Endodermal cell (in vitro differentiated cells): Measurements from ENCODE around the gene AOPEP. TPM values are rescaled to one million over a fixed set of nuclear protein-coding genes. Genes with fewer than 3 reads are reported as not detected.

Experiments used
- DNase-seq: peaks from one replicate; pipeline ENCODE4 v3.0.0-alpha.2; 2017
- H3K27ac ChIP-seq: 2 replicates; pipeline ENCODE4 v1.5.1; 2013; ENCODE audit warnings: mild to moderate bottlenecking, low read depth, low read length, moderate library complexity
- H3K27me3 ChIP-seq: 2 replicates; pipeline ENCODE4 v1.6.1; 2013; ENCODE audit warnings: mild to moderate bottlenecking, low read length, moderate library complexity; ENCODE audit not compliant: insufficient read depth, control insufficient read depth, poor library complexity, severe bottlenecking
- H3K36me3 ChIP-seq: 2 replicates; pipeline ENCODE4 v1.7.0; 2013; ENCODE audit warnings: mild to moderate bottlenecking, low read length, moderate library complexity; ENCODE audit not compliant: control insufficient read depth, insufficient read depth
- H3K4me1 ChIP-seq: one replicate; pipeline ENCODE4 v1.7.0; 2013; ENCODE audit warnings: low read length; ENCODE audit not compliant: control insufficient read depth, insufficient read depth
- H3K4me3 ChIP-seq: 2 replicates; pipeline ENCODE4 v1.5.1; 2013; ENCODE audit warnings: mild to moderate bottlenecking, low read length, moderate library complexity
- H3K9ac ChIP-seq: 2 replicates; pipeline ENCODE4 v1.6.1; 2013; ENCODE audit warnings: mild to moderate bottlenecking, low read length, moderate library complexity; ENCODE audit not compliant: poor library complexity, severe bottlenecking; ENCODE audit errors: extremely low read depth
- H3K9me3 ChIP-seq: 2 replicates; pipeline ENCODE4 v1.6.1; 2013; ENCODE audit warnings: mild to moderate bottlenecking, low read length, moderate library complexity; ENCODE audit not compliant: control insufficient read depth
- H3K27ac Mint-ChIP-seq: 2 replicates; pipeline ENCODE4 v1.8.0; 2020; ENCODE audit warnings: mixed read lengths
- H3K27me3 Mint-ChIP-seq: 2 replicates; pipeline ENCODE4 v1.8.0; 2021; ENCODE audit warnings: mild to moderate bottlenecking, mixed read lengths; ENCODE audit not compliant: insufficient read depth
- H3K36me3 Mint-ChIP-seq: 2 replicates; pipeline ENCODE4 v1.8.0; 2020; ENCODE audit warnings: low read depth, mixed read lengths
- H3K4me1 Mint-ChIP-seq: 2 replicates; pipeline ENCODE4 v1.8.0; 2020; ENCODE audit warnings: mixed read lengths
- H3K4me3 Mint-ChIP-seq: 2 replicates; pipeline ENCODE4 v1.8.0; 2020; ENCODE audit warnings: mild to moderate bottlenecking, moderate library complexity, mixed read lengths
- H3K9me3 Mint-ChIP-seq: 2 replicates; pipeline ENCODE4 v1.8.0; 2020; ENCODE audit warnings: mild to moderate bottlenecking, mixed read lengths
- WGBS, 2 experiments: methylation state at CpG; one replicate each; pipeline versions ENCODE4 v1.1.5 to v1.1.7; 2013; ENCODE audit warnings: missing lambda C conversion rate in 2 of 2, mixed read lengths in 1 of 2; ENCODE audit not compliant: insufficient coverage in 1 of 2, insufficient read length in 1 of 2; 5-methylcytosine and 5-hydroxymethylcytosine counted together
- total RNA-seq, 2 donors: library from RNA; stranded (reverse); fragmentation: NEBNext Ultra II Directional in 1 of 2; extraction: Animal tissue kit (Norgen Biotek cat#: 25700) in 1 of 2; gene quantifications; 2 replicates in 1 of 2; 3 replicates in 1 of 2; pipeline ENCODE4 v1.2.1, GENCODE V29; 2021
- TF ChIP-seq, protein P1 (sequence below): fragments of 200-600 bp; sonication (generic); conservative IDR thresholded peaks from 2 replicates; pipeline ENCODE4 v1.5.0; 2021; ENCODE audit warnings: antibody characterized with exemption, mild to moderate bottlenecking

Gene AOPEP
- total RNA-seq, 2 donors from 2014 or later, result 23.4 to 33.7 TPM

DNA sequence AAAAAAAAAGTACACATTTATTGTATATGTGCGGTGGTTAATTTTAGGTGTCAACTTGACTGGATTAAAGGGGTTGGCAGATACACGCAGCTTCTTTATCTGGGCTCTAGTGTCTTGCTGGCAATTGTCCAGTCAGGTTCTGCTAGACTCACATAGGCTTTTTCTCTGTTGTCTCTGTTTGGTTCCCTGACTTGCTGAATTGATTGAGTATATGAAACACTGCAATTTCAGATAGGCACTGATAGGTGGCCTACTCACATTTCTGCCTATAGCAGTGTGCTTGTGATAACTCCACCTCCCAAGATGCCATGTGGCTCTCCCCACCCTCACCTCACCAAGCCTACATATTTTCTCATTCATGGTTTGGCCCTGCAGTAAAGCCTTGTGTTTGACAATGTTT lies 52.5 kb downstream of the AOPEP start:
- Histone ChIP-seq H3K27me3 (no peaks in the 10 kb centered on the region), H3K9ac (no peak overlapping the region), H3K9me3 (no peaks in the 10 kb centered on the region), H3K36me3 (peaks cover 6% of the 10 kb centered on the region), H3K27ac (no peak overlapping the region), H3K4me3 (no peak overlapping the region), H3K4me1 (no peaks in the 10 kb centered on the region)
- Mint-ChIP-seq H3K4me3 (no peak overlapping the region), H3K27ac (no peak overlapping the region), H3K4me1 (no peaks in the 10 kb centered on the region), H3K9me3 (no peaks in the 10 kb centered on the region), H3K36me3 (peaks cover 9% of the 10 kb centered on the region), H3K27me3 (no peaks in the 10 kb centered on the region)
- WGBS, 2 experiments, result 96 to 100% methylated on average over 2 of the region's 2 CpGs
- TF ChIP-seq, protein P1, sequence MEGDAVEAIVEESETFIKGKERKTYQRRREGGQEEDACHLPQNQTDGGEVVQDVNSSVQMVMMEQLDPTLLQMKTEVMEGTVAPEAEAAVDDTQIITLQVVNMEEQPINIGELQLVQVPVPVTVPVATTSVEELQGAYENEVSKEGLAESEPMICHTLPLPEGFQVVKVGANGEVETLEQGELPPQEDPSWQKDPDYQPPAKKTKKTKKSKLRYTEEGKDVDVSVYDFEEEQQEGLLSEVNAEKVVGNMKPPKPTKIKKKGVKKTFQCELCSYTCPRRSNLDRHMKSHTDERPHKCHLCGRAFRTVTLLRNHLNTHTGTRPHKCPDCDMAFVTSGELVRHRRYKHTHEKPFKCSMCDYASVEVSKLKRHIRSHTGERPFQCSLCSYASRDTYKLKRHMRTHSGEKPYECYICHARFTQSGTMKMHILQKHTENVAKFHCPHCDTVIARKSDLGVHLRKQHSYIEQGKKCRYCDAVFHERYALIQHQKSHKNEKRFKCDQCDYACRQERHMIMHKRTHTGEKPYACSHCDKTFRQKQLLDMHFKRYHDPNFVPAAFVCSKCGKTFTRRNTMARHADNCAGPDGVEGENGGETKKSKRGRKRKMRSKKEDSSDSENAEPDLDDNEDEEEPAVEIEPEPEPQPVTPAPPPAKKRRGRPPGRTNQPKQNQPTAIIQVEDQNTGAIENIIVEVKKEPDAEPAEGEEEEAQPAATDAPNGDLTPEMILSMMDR, result no peak
- DNase-seq, result no peak

DNA sequence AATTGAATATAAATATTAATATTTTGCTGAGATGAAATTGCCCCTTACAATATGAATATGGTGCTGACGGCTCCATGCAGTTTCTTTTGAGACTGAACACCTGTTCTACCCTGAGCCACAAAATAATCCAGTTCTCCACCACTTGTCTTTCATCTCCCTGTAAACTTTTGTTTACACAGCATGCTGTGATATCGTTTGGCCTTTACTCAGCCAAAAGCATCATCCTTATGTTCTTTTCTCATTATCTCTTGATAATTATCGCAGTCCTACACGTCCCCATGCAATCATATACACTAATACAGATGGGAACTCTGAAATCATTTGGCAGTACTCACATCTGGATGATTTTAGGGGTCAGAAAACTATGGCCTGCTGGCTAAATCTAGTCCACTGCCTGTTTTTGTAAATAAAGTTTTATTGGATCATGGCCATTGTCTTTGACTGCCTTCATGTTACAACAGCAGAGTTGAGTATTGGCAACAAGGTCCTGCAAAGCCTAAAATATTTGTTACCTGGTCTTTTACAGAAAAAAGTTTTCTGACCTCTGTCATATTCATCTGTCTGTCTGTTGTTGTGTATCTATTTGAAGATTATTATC lies 53.3 kb downstream of the AOPEP start:
- H3K36me3 Mint-ChIP-seq, result peaks cover 7% of the 10 kb centered on the region

DNA sequence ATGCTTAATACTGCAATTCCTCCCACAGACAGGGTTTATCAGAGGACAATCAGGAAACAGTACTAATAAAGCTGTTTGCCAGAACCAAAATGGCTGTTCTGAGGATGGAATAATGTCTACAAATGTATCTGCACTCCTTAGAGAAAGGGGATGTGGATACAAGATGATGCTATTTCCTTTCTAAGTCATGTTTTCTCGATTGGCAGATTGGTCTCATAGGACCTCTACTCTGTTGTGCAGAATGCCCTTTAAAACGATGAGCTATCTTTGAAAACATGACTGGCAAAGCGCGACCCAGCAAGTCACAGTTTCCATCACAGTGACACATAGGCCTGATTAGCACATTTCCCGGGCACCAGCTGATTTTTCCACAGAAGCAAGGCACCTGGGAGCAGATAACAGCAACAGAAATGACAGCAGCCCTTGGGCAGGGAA lies 54.0 kb downstream of the AOPEP start:
- WGBS, 2 experiments, result 96 to 97% methylated on average over 5 of the region's 5 CpGs
- H3K27ac Mint-ChIP-seq, result no peak overlapping the region
- no peak overlapping the region for H3K4me3 Mint-ChIP-seq
- no peaks in the 10 kb centered on the region for H3K4me1 ChIP-seq
- no peak overlapping the region for H3K4me3 ChIP-seq
- H3K36me3 Mint-ChIP-seq, result peaks cover 7% of the 10 kb centered on the region
- H3K4me1 Mint-ChIP-seq, result peaks cover under 1% of the 10 kb centered on the region
- no peaks in the 10 kb centered on the region for H3K27me3 ChIP-seq
- H3K27me3 Mint-ChIP-seq, result no peaks in the 10 kb centered on the region
- no peak overlapping the region for H3K27ac ChIP-seq
- no peak for DNase-seq
- peaks cover 6% of the 10 kb centered on the region for H3K36me3 ChIP-seq
- H3K9me3 Mint-ChIP-seq, result no peaks in the 10 kb centered on the region
- no peaks in the 10 kb centered on the region for H3K9me3 ChIP-seq
- H3K9ac ChIP-seq, result no peak overlapping the region
- TF ChIP-seq, protein P1, result no peak

More for the DNA sequence above, 53.3 kb downstream of the AOPEP start:
- no peaks in the 10 kb centered on the region for H3K9me3 ChIP-seq
- Mint-ChIP-seq H3K4me3 (no peak overlapping the region), H3K27me3 (no peaks in the 10 kb centered on the region), H3K9me3 (no peaks in the 10 kb centered on the region), H3K27ac (no peak overlapping the region), H3K4me1 (no peaks in the 10 kb centered on the region)
- 93 to 100% methylated on average over 1 to 4 of the region's 4 CpGs for WGBS, 2 experiments
- no peaks in the 10 kb centered on the region for H3K27me3 ChIP-seq
- no peak overlapping the region for H3K4me3 ChIP-seq
- H3K36me3 ChIP-seq, result peaks cover 6% of the 10 kb centered on the region
- H3K9ac ChIP-seq, result no peak overlapping the region
- no peak for DNase-seq
- H3K4me1 ChIP-seq, result no peaks in the 10 kb centered on the region
- no peak overlapping the region for H3K27ac ChIP-seq
- TF ChIP-seq, protein P1, result no peak
